DMS79 treated with DMSO at 0.1 percent for 48 hours (cell line): ENCODE results near the gene AIG1.
A peak's percentile ranks its signal among the peaks of the same experiment; 100 is the strongest.

Experiments used
- DNase-seq: peaks from one replicate; lab custom pipeline; 2025; lab: John Stamatoyannopoulos, UW

The AIG1 gene

DNA sequence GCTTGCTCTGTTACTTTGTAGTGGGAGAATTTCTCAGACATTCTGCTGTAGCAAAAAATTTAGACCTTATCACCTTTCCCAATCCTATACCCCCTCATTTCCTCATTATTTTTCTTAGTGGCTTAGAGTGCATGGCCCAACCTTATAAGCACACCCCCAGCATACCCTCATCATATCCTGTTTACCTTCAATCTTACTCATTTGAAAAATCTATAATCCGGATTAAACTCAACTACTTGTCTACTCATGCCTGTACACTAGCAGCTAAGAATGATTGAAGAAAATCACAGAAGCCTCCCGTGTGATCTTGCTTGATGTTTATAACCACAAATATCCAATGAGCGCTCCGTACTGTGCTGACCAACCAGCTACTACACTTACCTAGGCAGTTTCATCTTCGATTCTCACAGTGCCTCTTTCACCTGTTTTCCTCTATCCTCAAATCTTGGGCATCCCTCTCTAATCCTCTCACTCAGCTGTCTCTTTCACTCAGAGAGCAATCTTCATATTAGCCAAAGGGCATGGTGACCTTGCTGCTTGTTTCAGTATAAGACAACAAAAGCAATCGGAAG lies 36.6 kb downstream of the AIG1 start:
- DNase-seq = no peak

GRCh38 chr6:143098054-143098671 lies 37.5 kb downstream of the AIG1 start:
- no peak for DNase-seq

DNA sequence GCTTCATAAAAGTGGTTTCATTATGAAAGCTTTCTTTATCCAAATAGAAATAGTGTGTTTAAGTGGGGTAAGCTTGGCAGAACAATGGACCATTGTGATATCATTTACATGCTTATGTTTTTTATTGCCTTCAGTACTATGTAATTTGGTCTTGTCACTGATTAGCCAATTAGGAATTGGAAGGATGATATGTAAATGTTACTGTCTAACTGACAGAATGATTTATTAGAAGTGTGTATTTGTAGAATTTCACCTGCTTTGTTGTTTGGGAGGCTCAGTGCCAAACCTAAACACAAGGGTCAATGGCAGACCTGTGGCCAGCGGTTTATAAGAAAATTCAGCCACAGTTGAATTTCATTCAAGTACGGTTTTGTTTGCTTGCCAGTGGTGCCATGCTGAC lies 39.0 kb downstream of the AIG1 start:
- no peak for DNase-seq

DNA sequence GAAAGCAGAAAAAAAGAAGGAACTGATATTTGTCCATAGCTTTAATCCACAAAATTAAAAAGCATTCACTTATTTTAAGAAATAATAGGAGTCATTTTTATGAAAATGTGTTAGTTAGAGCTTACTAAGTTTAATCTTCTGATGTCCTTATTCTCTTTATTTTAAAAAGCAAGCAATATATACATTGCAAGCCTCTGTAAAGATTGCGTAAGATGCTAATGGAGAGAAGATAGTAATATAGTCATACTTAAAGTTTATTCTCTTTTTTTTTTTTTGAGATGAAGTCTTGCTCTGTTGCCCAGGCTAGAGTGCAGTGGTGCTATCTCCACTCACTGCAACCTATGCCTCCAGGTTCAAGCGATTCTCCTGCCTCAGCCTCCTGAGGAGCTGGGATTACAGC lies 39.7 kb downstream of the AIG1 start:
- DNase-seq = no peak

DNA sequence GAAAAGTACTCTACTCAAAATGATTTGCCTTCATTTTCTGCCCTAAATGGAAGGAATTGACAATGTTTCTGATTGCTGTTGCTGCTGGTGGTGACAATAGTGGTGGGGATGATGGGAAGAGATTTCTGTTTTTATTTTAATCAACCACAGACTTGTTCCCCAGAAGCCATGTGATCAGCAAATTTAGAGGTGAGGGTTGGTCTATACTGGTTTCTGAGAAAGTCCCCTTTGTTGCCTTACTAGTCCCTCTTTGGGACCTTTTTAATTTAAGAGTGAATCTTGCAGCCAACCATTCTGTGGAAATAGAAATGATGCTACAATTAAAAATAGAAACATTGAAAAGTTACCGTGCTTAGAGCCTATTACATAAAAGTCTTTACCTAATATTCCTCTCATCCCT lies 43.2 kb downstream of the AIG1 start:
- DNase-seq = no peak

DNA sequence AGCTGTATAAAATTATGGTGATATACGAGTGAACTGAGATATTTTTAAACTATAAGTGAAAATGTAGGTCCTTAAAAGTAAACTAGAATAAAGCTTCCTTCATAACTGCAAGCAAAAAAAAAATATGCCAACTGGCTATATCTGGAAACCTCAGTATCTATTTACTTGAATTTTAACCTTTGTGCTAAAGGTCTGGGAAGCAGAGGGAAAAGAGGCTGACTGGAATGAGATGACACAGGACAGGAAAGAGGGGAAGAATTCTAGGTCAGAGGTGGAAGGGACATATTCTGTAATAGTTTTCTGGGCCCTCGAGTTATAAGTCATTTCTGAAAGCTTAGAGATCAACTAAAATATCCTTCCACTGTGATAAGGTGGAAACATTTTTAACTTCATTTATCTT lies 46.8 kb downstream of the AIG1 start:
- DNase-seq = no peak

- no peak for DNase-seq
These were observed 47.4 kb downstream of the AIG1 start for GRCh38 chr6:143107911-143108761.

DNA sequence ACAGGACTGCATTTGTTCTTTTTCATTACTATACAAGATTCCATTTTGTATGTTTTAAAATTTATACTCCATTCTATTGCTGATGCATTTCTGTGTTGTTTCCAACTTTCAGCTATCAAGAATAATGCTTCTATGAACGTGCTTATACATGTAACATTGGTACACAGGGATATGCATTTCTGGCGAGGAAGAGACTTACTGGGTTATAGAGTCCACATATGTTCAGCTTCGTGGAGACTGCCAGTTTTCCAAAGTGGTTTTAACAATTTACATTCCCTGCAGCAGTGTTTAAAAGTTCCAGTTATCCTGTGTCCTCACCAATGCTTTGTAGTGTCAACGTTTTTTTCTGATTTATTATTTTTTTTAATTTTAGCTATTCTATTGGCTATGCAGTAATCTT lies 48.5 kb downstream of the AIG1 start:
- no peak for DNase-seq

DNA sequence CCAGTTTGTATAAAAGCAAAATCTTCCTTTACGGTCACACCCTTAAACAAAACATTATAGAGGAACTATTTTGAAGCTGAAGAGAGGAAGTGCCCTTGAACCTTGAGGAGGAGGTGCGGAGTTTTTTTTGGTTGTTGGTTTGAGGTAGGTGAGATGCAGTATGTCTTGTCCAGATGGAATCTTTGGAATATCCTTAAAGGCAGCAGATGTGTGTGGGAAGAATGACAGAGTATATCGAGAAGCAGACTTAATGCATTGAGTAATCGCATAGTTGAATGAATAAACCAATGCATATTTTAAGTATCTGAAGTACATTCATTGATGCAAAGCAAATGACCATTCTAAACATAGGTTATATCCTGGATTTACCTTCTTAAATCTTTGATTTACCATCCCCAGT lies 49.9 kb downstream of the AIG1 start:
- no peak for DNase-seq

- DNase-seq = no peak
These were observed 50.3 kb downstream of the AIG1 start for GRCh38 chr6:143110996-143111395.

DNA sequence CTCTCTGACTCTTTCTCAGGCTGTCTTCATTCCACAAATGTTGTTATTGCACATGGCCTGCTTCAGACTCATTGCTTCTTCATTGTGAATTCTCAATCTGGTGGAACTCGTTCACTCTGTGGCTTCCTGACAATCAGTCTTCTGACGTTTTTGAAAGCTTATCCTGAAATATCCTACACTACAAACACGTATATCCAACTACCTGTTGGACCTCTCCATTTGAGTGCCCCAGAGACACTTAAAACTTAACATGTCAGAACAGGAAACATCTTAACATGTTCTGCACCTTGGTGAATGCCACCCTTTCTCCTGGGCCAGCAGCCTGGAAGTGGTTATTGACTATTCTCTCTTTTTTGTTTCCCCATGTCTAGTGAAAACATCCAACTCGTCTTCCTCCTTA lies 50.8 kb downstream of the AIG1 start:
- peak; percentile 49 for DNase-seq

- DNase-seq = no peak
These were observed 51.5 kb downstream of the AIG1 start for GRCh38 chr6:143112084-143112768.

DNA sequence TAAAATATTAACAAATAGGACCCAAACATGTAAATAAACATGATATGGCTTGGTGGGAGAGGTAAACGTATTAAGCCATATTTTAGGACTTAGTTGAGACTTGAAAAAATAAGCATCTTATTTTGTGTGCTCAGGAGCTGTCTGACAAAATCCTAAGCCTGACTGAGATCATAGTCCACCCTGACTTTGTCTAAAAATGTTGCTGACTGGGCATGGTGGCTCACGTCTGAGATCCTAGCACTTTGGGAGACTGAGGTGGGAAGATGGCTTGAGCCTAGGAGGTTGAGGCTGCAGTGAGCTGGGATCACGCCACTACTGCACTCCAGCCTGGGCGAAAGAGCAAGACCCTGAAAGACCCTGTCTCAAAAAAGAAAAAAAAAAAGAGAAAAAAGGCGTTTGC lies 52.1 kb downstream of the AIG1 start:
- no peak for DNase-seq

GRCh38 chr6:143115728-143116127 lies 55.0 kb downstream of the AIG1 start:
- DNase-seq = no peak

GRCh38 chr6:143117108-143117507 lies 56.4 kb downstream of the AIG1 start:
- DNase-seq = no peak

DNA sequence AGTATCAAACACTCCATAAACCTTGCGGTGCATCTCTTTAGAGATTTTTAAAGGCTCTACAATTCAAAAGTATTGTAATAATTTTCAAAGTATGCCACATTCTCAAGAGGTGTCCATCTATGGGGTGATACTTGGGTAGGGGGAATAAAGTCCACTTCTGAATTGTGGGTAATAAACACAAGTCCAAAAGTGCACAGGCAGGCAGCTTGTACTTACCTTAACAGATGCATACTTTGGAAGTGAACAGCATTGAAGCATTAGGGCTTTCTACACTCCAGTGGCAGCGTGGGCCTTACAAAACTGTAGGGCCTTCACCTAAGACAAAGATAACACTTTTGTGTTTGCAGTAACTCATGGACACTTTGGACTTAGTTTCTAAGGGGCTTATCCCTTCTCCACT lies 58.6 kb downstream of the AIG1 start:
- no peak for DNase-seq

DNA sequence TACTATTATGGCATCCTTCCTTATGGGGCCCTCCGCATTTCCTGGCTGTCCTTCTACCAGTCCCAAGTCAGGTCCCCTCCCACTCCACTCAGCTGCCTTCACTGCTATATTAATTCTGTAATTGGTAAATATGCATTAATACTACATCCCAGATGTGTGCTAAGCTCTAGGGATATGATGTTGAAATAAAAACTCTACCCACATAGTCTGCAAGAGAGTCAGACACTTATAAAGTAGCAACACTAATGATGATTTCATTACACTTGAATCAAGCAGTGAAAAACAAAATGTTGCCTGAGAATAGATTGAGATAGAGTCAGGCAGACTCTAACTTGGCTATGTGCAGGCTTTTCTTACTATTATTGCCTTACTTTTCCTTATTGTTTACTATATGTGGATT lies 62.4 kb downstream of the AIG1 start:
- no peak for DNase-seq

DNA sequence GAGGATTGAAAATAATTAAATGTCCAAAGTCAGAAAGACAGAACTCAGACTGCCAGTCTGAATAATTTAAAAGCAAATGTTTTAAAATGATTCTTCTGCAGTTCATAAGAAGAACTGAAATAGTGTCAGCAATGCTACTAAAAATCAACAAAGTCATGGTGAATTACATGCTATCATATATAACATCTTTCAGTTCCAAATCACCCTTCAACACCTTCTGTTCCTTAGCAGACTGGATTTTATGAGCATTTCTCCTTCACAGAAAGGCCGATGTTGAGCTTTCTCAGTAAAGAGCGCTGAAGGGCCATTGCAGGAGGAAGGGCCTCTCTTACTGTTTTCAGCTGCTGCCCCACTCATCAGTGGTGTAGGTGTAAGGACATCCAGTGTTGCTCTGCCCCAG lies 63.3 kb downstream of the AIG1 start:
- no peak for DNase-seq

GRCh38 chr6:143125455-143125854 lies 64.8 kb downstream of the AIG1 start:
- DNase-seq = no peak

GRCh38 chr6:143125864-143126573 lies 65.3 kb downstream of the AIG1 start:
- no peak for DNase-seq

DNA sequence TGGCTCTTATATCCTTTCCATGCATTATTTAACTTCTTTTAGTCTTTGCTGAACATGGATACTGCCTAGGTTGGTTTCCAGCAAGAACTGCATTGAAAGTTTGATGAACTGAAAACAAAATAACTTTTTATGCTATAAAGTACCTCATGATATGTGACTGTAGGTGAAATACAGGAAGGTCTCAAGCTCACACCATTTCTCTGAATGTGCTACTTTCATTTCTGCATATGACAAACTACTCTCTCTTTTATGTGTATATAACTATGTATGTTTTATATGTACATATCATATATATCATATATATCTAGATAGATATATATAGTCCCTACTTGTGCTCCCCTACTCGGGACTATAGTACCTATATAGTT lies 65.9 kb downstream of the AIG1 start:
- no peak for DNase-seq

GRCh38 chr6:143127941-143128680 lies 67.4 kb downstream of the AIG1 start:
- DNase-seq = peak; percentile 46
